HG03103 (cell line): ENCODE results near the gene TENT4B.
"Not testable (repeated sequence)": the region's sequence is repeated elsewhere in the genome, so short reads cannot be mapped to it uniquely, and the experiment has no call there.

Experiments used
- ATAC-seq: cut with Tn5 transposase; IDR thresholded peaks from one replicate; pipeline ENCODE4 v1.9.1; 2021; ENCODE audit warnings: low read depth; ENCODE audit not compliant: unreplicated experiment

The TENT4B gene

GRCh38 chr16:50153596-50154419 lies 702 bp downstream of the TENT4B start:
- peak; percentile 7 for ATAC-seq

- ATAC-seq, result no peak
Measured at GRCh38 chr16:50154420-50154950, 1.4 kb downstream of the TENT4B start.

GRCh38 chr16:50155925-50156324 lies 2.8 kb downstream of the TENT4B start:
- no peak for ATAC-seq

GRCh38 chr16:50156590-50156989 lies 3.5 kb downstream of the TENT4B start:
- no peak for ATAC-seq

GRCh38 chr16:50160495-50161164 lies 7.5 kb downstream of the TENT4B start:
- no peak for ATAC-seq

- ATAC-seq, result no peak
Measured at GRCh38 chr16:50161950-50162349, 8.8 kb downstream of the TENT4B start.

- ATAC-seq, result no peak
Measured at GRCh38 chr16:50165473-50165872, 12.4 kb downstream of the TENT4B start.

GRCh38 chr16:50166511-50167500 lies 13.7 kb downstream of the TENT4B start:
- no peak for ATAC-seq

GRCh38 chr16:50167556-50167955 lies 14.4 kb downstream of the TENT4B start:
- ATAC-seq, result no peak

GRCh38 chr16:50169555-50170096 lies 16.5 kb downstream of the TENT4B start:
- ATAC-seq, result no peak

GRCh38 chr16:50171773-50172172 lies 18.7 kb downstream of the TENT4B start:
- ATAC-seq, result not testable (repeated sequence)

GRCh38 chr16:50172195-50172922 lies 19.3 kb downstream of the TENT4B start:
- no peak for ATAC-seq

- no peak for ATAC-seq
Measured at GRCh38 chr16:50173316-50173715, 20.2 kb downstream of the TENT4B start.

GRCh38 chr16:50178491-50178941 lies 25.4 kb downstream of the TENT4B start:
- no peak for ATAC-seq

GRCh38 chr16:50182441-50182840 lies 29.3 kb downstream of the TENT4B start:
- no peak for ATAC-seq

- ATAC-seq, result no peak
Measured at GRCh38 chr16:50183316-50183715, 30.2 kb downstream of the TENT4B start.

GRCh38 chr16:50185005-50185505 lies 31.9 kb downstream of the TENT4B start:
- ATAC-seq, result no peak

- no peak for ATAC-seq
Measured at GRCh38 chr16:50188619-50189136, 35.6 kb downstream of the TENT4B start.

- no peak for ATAC-seq
Measured at GRCh38 chr16:50190292-50190691, 37.2 kb downstream of the TENT4B start.
